HEK293 (cell line): ENCODE measurements around the gene KIAA1958.

Experiments
- CTCF ChIA-PET: fragments of 350-600 bp; formaldehyde crosslinking; extraction: SDS; loops from one replicate; lab custom pipeline; 2021; ENCODE audit warnings: antibody characterized with exemption; lab: Yijun Ruan, JAX
- POLR2A ChIA-PET: fragments of 300-600 bp; formaldehyde crosslinking; extraction: SDS; loops from one replicate; lab custom pipeline; 2020; ENCODE audit warnings: antibody characterized with exemption, inconsistent platforms; lab: Yijun Ruan, JAX
- H3K27ac ChIP-seq: fragments of 200-500 bp; sonication (Bioruptor generic); 2 replicates; pipeline ENCODE4 v1.5.1; 2014; ENCODE audit warnings: low read depth, low read length, control low read depth, inconsistent platforms; ENCODE audit errors: extremely low read depth
- H3K36me3 ChIP-seq, 2 experiments: fragments of 200-500 bp in 1 of 2; sonication (Bioruptor generic) in 1 of 2; 1 replicate in 1 of 2; 2 replicates in 1 of 2; pipeline ENCODE4 v1.5.1; 2014 to 2017; ENCODE audit warnings: inconsistent platforms in 2 of 2, low read length in 2 of 2; ENCODE audit not compliant: control insufficient read depth in 2 of 2, insufficient read depth in 1 of 2
- H3K4me1 ChIP-seq: fragments of 200-500 bp; sonication (Bioruptor generic); 2 replicates; pipeline ENCODE4 v1.5.1; 2014; ENCODE audit warnings: mild to moderate bottlenecking, low read length, inconsistent platforms; ENCODE audit not compliant: control insufficient read depth, insufficient read depth
- H3K4me3 ChIP-seq: 2 replicates; pipeline ENCODE4 v1.5.1; 2011; ENCODE audit warnings: low read depth, mild to moderate bottlenecking, control low read depth, low read length, moderate library complexity
- H3K9me3 ChIP-seq: fragments of 200-500 bp; sonication (Bioruptor generic); 2 replicates; pipeline ENCODE4 v1.5.1; 2014; ENCODE audit warnings: low read depth, low read length, inconsistent platforms; ENCODE audit not compliant: control insufficient read depth, insufficient read depth
- KLF9 ChIP-seq: fragments of 450-650 bp; formaldehyde crosslinking; IDR thresholded peaks from 2 replicates; pipeline ENCODE4 v1.5.1; 2016; ENCODE audit warnings: missing biosample characterization, missing genetic modification characterization, low read depth
- MYNN ChIP-seq: fragments of 450-650 bp; formaldehyde crosslinking; IDR thresholded peaks from 2 replicates; pipeline ENCODE4 v1.5.1; 2016; ENCODE audit warnings: missing biosample characterization, missing genetic modification characterization, borderline replicate concordance
- SCRT2 ChIP-seq: fragments of 450-650 bp; formaldehyde crosslinking; IDR thresholded peaks from 2 replicates; pipeline ENCODE4 v1.5.1; 2016; ENCODE audit warnings: missing biosample characterization, missing genetic modification characterization
- ZNF121 ChIP-seq: fragments of 450-650 bp; formaldehyde crosslinking; IDR thresholded peaks from 2 replicates; pipeline ENCODE4 v1.5.1; 2016; ENCODE audit warnings: missing biosample characterization, missing genetic modification characterization
- ZNF132 ChIP-seq: fragments of 450-650 bp; formaldehyde crosslinking; IDR thresholded peaks from 2 replicates; pipeline ENCODE4 v1.5.1; 2017; ENCODE audit warnings: missing biosample characterization, missing genetic modification characterization, borderline replicate concordance
- ZNF2 ChIP-seq: fragments of 450-650 bp; formaldehyde crosslinking; IDR thresholded peaks from 2 replicates; pipeline ENCODE4 v1.5.1; 2016; ENCODE audit warnings: missing biosample characterization, missing genetic modification characterization
- ZNF214 ChIP-seq: fragments of 450-650 bp; formaldehyde crosslinking; IDR thresholded peaks from 2 replicates; pipeline ENCODE4 v1.5.1; 2017; ENCODE audit warnings: missing biosample characterization, mild to moderate bottlenecking, missing genetic modification characterization, borderline replicate concordance
- ZNF239 ChIP-seq: fragments of 450-650 bp; formaldehyde crosslinking; IDR thresholded peaks from 2 replicates; pipeline ENCODE4 v1.5.1; 2016; ENCODE audit warnings: missing biosample characterization, missing genetic modification characterization
- ZNF324 ChIP-seq: fragments of 450-650 bp; formaldehyde crosslinking; IDR thresholded peaks from 2 replicates; pipeline ENCODE4 v1.5.1; 2016; ENCODE audit warnings: missing biosample characterization, missing genetic modification characterization
- ZNF366 ChIP-seq: fragments of 450-650 bp; formaldehyde crosslinking; conservative IDR thresholded peaks from 2 replicates; pipeline ENCODE4 v1.5.1; 2016; ENCODE audit warnings: missing biosample characterization, missing genetic modification characterization
- ZNF560 ChIP-seq: fragments of 450-650 bp; formaldehyde crosslinking; IDR thresholded peaks from 2 replicates; pipeline ENCODE4 v1.5.1; 2017; ENCODE audit warnings: missing biosample characterization, missing genetic modification characterization, borderline replicate concordance
- ZNF585B ChIP-seq: fragments of 450-650 bp; formaldehyde crosslinking; IDR thresholded peaks from 2 replicates; pipeline ENCODE4 v1.5.1; 2016; ENCODE audit warnings: missing biosample characterization, missing genetic modification characterization
- ZNF658 ChIP-seq: fragments of 450-650 bp; formaldehyde crosslinking; IDR thresholded peaks from 2 replicates; pipeline ENCODE4; 2016; ENCODE audit warnings: missing biosample characterization, missing genetic modification characterization
- ZNF776 ChIP-seq: fragments of 450-650 bp; formaldehyde crosslinking; IDR thresholded peaks from 2 replicates; pipeline ENCODE4 v1.5.0; 2017; ENCODE audit warnings: missing biosample characterization, missing genetic modification characterization, borderline replicate concordance
- ZNF792 ChIP-seq: fragments of 450-650 bp; formaldehyde crosslinking; IDR thresholded peaks from 2 replicates; pipeline ENCODE4 v1.5.1; 2016; ENCODE audit warnings: missing biosample characterization, missing genetic modification characterization
- TF ChIP-seq, protein P1 (sequence below): IDR thresholded peaks from 2 replicates; pipeline ENCODE4 v1.6.1; 2011; ENCODE audit warnings: mild to moderate bottlenecking, low read depth, low read length, borderline replicate concordance
- TF ChIP-seq, protein P2 (sequence below): fragments of 450-650 bp; formaldehyde crosslinking; IDR thresholded peaks from 2 replicates; pipeline ENCODE4 v1.5.1; 2016; ENCODE audit warnings: missing biosample characterization, missing genetic modification characterization
- TF ChIP-seq, protein P3 (sequence below): fragments of 450-650 bp; formaldehyde crosslinking; IDR thresholded peaks from 2 replicates; pipeline ENCODE4 v1.5.1; 2016; ENCODE audit warnings: missing biosample characterization, missing genetic modification characterization, low read depth
- TF ChIP-seq, protein P4 (sequence below): fragments of 450-650 bp; formaldehyde crosslinking; IDR thresholded peaks from 2 replicates; pipeline ENCODE4 v1.5.1; 2017; ENCODE audit warnings: missing biosample characterization, missing genetic modification characterization
- TF ChIP-seq, protein P5 (sequence below): fragments of 450-650 bp; formaldehyde crosslinking; IDR thresholded peaks from 2 replicates; pipeline ENCODE4 v1.5.1; 2016; ENCODE audit warnings: missing biosample characterization, missing genetic modification characterization, borderline replicate concordance
- TF ChIP-seq, protein P6 (sequence below): fragments of 450-650 bp; formaldehyde crosslinking; IDR thresholded peaks from 2 replicates; pipeline ENCODE4 v1.5.1; 2016; ENCODE audit warnings: missing biosample characterization, missing genetic modification characterization

Gene KIAA1958

DNA sequence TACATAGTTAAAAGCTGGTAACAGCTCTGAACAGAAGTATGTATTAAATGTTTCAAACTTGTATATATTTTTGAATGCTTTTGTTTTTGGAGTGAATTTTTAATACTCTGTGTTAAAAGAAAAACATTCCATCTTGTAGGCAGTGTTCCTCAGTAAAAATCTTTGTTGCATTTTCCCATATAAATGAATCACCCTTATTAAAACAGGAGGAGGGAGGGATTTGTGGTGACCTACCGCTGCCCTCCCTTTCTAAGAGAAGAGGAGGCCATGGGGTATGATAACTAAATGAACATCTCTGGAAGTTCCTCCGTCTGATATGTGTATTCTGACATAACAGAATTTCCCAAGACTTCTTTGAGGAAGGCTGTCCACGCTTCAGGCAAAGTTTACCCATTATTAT is 177.9 kb downstream of the KIAA1958 start:
- no peak for TF ChIP-seq ZNF132
- TF ChIP-seq, protein P1, sequence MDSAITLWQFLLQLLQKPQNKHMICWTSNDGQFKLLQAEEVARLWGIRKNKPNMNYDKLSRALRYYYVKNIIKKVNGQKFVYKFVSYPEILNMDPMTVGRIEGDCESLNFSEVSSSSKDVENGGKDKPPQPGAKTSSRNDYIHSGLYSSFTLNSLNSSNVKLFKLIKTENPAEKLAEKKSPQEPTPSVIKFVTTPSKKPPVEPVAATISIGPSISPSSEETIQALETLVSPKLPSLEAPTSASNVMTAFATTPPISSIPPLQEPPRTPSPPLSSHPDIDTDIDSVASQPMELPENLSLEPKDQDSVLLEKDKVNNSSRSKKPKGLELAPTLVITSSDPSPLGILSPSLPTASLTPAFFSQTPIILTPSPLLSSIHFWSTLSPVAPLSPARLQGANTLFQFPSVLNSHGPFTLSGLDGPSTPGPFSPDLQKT = no peak
- TF ChIP-seq ZNF214 (tag by site-specific recombination) = no peak
- TF ChIP-seq, protein P2, sequence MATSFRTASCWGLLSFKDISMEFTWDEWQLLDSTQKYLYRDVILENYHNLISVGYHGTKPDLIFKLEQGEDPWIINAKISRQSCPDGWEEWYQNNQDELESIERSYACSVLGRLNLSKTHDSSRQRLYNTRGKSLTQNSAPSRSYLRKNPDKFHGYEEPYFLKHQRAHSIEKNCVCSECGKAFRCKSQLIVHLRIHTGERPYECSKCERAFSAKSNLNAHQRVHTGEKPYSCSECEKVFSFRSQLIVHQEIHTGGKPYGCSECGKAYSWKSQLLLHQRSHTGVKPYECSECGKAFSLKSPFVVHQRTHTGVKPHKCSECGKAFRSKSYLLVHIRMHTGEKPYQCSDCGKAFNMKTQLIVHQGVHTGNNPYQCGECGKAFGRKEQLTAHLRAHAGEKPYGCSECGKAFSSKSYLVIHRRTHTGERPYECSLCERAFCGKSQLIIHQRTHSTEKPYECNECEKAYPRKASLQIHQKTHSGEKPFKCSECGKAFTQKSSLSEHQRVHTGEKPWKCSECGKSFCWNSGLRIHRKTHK (tag by site-specific recombination) = no peak
- TF ChIP-seq MYNN = no peak
- TF ChIP-seq ZNF792 (tag by site-specific recombination) = no peak
- no peak for TF ChIP-seq ZNF239 (tag by site-specific recombination)
- no peak for TF ChIP-seq ZNF658 (tag by site-specific recombination)
- TF ChIP-seq, protein P3, sequence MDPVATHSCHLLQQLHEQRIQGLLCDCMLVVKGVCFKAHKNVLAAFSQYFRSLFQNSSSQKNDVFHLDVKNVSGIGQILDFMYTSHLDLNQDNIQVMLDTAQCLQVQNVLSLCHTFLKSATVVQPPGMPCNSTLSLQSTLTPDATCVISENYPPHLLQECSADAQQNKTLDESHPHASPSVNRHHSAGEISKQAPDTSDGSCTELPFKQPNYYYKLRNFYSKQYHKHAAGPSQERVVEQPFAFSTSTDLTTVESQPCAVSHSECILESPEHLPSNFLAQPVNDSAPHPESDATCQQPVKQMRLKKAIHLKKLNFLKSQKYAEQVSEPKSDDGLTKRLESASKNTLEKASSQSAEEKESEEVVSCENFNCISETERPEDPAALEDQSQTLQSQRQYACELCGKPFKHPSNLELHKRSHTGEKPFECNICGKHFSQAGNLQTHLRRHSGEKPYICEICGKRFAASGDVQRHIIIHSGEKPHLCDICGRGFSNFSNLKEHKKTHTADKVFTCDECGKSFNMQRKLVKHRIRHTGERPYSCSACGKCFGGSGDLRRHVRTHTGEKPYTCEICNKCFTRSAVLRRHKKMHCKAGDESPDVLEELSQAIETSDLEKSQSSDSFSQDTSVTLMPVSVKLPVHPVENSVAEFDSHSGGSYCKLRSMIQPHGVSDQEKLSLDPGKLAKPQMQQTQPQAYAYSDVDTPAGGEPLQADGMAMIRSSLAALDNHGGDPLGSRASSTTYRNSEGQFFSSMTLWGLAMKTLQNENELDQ = no peak
- Histone ChIP-seq H3K9me3 (no peaks in the 10 kb centered on the region), H3K36me3 (peaks cover 0 to 4% of the 10 kb centered on the region in 2 experiments; a peak in 1 of 3 replicates), H3K4me3 (no peak overlapping the region), H3K4me1 (no peaks in the 10 kb centered on the region), H3K27ac (no peak overlapping the region)
- POLR2A ChIA-PET = no interaction called here
- CTCF ChIA-PET = interaction anchor here (0.6 to 1.1 kb wide), 2 partner anchors 551 to 579 kb away, joined by 3 read pairs; no protein-coding TSS in a partner anchor

DNA sequence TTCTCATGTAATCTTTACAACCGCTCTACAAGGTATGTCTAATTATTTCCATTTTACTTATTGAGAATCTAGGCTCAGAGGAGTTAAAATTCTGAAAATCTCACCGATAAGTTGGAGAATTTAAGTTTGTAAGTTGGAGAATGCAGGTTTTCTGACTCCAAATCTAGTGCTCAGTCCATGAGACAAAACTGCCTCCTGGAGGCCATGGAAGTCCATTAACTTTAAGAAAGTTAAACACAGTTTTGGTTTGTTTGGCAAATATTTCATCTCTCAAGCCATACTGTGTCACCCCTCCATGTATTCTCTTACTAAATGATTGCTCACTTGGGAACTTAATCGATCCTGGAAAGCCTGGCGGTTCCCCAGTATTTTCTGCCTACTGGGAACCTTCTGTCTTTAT is 178.7 kb downstream of the KIAA1958 start:
- ChIA-PET CTCF (no interaction called here), POLR2A (no interaction called here)
- no peaks in the 10 kb centered on the region for H3K36me3 ChIP-seq
- H3K4me3 ChIP-seq = no peak overlapping the region
- TF ChIP-seq, protein P4, sequence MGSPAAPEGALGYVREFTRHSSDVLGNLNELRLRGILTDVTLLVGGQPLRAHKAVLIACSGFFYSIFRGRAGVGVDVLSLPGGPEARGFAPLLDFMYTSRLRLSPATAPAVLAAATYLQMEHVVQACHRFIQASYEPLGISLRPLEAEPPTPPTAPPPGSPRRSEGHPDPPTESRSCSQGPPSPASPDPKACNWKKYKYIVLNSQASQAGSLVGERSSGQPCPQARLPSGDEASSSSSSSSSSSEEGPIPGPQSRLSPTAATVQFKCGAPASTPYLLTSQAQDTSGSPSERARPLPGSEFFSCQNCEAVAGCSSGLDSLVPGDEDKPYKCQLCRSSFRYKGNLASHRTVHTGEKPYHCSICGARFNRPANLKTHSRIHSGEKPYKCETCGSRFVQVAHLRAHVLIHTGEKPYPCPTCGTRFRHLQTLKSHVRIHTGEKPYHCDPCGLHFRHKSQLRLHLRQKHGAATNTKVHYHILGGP = no peak
- no peak for TF ChIP-seq ZNF121 (tag by site-specific recombination)
- no peak for TF ChIP-seq SCRT2
- TF ChIP-seq KLF9 (tag by site-specific recombination) = no peak
- TF ChIP-seq ZNF2 = no peak
- TF ChIP-seq ZNF324 = no peak
- TF ChIP-seq, protein P5, sequence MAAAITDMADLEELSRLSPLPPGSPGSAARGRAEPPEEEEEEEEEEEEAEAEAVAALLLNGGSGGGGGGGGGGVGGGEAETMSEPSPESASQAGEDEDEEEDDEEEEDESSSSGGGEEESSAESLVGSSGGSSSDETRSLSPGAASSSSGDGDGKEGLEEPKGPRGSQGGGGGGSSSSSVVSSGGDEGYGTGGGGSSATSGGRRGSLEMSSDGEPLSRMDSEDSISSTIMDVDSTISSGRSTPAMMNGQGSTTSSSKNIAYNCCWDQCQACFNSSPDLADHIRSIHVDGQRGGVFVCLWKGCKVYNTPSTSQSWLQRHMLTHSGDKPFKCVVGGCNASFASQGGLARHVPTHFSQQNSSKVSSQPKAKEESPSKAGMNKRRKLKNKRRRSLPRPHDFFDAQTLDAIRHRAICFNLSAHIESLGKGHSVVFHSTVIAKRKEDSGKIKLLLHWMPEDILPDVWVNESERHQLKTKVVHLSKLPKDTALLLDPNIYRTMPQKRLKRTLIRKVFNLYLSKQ = no peak
- no peak for TF ChIP-seq ZNF776 (tag by site-specific recombination)
- TF ChIP-seq ZNF585B (tag by site-specific recombination) = no peak
- no peak for TF ChIP-seq ZNF366 (tag by site-specific recombination)
- TF ChIP-seq ZNF560 = no peak
- TF ChIP-seq, protein P6, sequence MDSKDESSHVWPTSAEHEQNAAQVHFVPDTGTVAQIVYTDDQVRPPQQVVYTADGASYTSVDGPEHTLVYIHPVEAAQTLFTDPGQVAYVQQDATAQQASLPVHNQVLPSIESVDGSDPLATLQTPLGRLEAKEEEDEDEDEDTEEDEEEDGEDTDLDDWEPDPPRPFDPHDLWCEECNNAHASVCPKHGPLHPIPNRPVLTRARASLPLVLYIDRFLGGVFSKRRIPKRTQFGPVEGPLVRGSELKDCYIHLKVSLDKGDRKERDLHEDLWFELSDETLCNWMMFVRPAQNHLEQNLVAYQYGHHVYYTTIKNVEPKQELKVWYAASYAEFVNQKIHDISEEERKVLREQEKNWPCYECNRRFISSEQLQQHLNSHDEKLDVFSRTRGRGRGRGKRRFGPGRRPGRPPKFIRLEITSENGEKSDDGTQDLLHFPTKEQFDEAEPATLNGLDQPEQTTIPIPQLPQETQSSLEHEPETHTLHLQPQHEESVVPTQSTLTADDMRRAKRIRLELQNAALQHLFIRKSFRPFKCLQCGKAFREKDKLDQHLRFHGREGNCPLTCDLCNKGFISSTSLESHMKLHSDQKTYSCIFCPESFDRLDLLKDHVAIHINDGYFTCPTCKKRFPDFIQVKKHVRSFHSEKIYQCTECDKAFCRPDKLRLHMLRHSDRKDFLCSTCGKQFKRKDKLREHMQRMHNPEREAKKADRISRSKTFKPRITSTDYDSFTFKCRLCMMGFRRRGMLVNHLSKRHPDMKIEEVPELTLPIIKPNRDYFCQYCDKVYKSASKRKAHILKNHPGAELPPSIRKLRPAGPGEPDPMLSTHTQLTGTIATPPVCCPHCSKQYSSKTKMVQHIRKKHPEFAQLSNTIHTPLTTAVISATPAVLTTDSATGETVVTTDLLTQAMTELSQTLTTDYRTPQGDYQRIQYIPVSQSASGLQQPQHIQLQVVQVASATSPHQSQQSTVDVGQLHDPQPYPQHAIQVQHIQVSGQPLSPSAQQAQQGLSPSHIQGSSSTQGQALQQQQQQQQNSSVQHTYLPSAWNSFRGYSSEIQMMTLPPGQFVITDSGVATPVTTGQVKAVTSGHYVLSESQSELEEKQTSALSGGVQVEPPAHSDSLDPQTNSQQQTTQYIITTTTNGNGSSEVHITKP (tag by site-specific recombination) = no peak
- no peak overlapping the region for H3K27ac ChIP-seq
- no peaks in the 10 kb centered on the region for H3K9me3 ChIP-seq
- no peaks in the 10 kb centered on the region for H3K4me1 ChIP-seq
